Measurements from ENCODE around the gene ULBP2.

DNA sequence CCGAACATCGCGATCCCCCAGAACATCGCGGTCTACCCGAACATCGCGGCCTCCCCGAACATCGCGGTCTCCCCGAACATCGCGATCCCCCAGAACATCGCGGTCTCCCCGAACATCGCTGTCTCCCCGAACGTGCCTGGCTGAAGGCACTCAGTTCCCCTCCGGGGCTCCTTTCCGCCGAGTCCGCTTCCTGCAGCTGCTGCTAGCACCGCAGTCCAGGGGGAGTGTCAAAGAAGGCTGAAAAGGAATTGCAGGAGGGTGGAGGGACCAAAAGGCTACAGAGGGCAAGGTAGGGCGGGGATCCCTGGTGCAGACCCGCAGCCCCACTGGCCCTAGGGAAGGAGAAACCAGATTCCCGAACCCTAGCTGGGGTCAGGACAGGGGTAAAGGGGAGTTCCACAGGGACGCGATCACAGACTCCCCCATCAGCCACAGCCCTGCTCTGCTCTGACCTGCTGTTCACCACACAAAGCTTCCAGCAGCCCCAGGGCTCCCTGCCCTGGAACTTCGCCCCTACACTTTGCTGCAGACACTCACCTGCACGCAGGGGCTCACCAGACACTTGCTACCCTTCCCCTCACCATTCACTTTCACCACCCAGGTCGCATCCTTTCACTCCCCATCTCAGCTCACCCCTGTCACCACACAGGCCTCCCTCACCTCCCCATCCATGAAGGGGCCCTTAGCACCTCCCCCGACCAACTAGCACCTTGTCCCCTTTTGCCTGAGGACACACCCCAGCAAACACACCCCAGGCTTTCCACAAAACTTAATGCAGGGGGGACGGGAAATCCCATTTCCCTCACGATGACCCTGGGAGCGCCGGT, 23.6 kb downstream of the ULBP2 start:
- TF ChIP-seq NRF1 (IDR thresholded peaks at IDR 0.05; ENCODE audit: low read depth, low read length) (no peak), SRF (IDR thresholded peaks at IDR 0.05; ENCODE audit: low read depth, low read length) (no peak), CREB1 (IDR thresholded peaks at IDR 0.05) (no peak), TAF1 (IDR thresholded peaks at IDR 0.05; ENCODE audit: low read depth, low read length) (no peak)
- TF ChIP-seq, protein P1, sequence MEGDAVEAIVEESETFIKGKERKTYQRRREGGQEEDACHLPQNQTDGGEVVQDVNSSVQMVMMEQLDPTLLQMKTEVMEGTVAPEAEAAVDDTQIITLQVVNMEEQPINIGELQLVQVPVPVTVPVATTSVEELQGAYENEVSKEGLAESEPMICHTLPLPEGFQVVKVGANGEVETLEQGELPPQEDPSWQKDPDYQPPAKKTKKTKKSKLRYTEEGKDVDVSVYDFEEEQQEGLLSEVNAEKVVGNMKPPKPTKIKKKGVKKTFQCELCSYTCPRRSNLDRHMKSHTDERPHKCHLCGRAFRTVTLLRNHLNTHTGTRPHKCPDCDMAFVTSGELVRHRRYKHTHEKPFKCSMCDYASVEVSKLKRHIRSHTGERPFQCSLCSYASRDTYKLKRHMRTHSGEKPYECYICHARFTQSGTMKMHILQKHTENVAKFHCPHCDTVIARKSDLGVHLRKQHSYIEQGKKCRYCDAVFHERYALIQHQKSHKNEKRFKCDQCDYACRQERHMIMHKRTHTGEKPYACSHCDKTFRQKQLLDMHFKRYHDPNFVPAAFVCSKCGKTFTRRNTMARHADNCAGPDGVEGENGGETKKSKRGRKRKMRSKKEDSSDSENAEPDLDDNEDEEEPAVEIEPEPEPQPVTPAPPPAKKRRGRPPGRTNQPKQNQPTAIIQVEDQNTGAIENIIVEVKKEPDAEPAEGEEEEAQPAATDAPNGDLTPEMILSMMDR (IDR thresholded peaks at IDR 0.05; ENCODE audit: control extremely low read depth in 1 of 3, insufficient read depth in 1 of 3, low read depth in 1 of 3, low read length in 3 of 3), result no peak

All from H1 (cell line).